GM21723 (cell line): ENCODE data around the gene SSR2.
A peak's percentile ranks its signal among the peaks of the same experiment; 100 is the strongest.

ENCODE experiments used
- ATAC-seq: cut with Tn5 transposase; IDR thresholded peaks from one replicate; pipeline ENCODE4 v1.9.1; 2021; ENCODE audit warnings: mild to moderate bottlenecking, moderate library complexity; ENCODE audit not compliant: unreplicated experiment

The SSR2 gene

DNA sequence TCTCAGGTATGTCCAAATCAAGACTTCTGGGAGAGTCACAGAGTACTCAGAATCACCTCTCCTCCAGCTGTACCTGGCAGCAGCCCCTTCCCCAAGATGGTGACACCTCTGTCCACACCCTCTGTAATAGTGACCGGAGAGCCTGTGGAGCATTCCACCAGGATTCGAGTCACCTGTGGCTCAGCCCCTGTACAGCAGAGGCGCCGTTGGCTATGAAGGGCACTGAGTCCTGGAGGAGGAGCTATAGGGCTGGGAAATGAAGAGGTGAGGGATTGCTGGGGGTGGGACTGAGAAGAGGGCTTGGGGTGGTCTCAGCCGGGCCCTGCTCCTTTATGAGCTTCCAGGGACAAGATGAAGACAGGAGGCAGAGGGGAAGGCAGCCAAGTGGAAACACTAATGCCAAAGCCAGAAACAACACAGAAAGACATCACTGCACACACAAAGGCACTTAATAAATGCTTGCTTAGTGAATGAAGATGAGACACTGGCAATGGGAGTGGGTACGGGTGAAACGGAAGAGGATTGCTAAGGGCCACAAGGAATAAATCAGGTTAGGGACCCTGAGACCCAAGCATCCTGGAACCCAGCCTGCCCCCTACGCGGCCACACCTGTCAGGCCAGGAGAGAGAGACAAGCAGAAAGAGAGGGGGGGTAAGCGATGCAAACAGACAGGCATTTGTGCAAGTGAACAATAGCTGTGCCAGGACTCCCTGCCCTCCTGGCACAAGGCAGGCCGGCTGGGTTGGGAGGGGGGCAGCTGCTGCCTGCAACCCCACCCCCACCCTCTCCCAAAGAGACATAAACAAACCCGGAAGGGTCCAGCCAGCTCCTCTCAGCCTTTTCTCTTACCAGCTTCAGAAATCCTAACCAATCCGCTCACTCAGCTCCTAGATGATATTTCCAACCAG lies 46.3 kb downstream of the SSR2 start:
- ATAC-seq = no peak

DNA sequence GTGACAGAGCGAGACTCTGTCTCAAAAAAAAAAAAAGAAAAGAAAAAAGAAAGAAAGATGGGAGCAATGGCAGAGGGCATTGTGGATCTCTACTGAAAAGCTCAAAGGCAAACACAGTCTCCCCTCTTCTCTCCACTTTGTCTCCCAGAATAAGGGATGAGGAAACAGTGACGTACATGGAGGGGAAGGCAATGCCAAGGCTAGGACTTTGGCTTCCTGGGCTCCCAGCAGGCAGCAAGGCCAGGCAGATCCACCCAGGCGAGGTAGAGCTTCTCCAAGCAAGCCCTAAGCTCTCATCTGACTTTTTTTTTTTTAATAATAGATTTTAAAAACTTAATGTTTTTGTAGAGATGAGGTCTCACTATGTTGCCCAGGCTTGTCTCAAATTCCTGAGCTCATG lies 47.0 kb downstream of the SSR2 start:
- no peak for ATAC-seq

DNA sequence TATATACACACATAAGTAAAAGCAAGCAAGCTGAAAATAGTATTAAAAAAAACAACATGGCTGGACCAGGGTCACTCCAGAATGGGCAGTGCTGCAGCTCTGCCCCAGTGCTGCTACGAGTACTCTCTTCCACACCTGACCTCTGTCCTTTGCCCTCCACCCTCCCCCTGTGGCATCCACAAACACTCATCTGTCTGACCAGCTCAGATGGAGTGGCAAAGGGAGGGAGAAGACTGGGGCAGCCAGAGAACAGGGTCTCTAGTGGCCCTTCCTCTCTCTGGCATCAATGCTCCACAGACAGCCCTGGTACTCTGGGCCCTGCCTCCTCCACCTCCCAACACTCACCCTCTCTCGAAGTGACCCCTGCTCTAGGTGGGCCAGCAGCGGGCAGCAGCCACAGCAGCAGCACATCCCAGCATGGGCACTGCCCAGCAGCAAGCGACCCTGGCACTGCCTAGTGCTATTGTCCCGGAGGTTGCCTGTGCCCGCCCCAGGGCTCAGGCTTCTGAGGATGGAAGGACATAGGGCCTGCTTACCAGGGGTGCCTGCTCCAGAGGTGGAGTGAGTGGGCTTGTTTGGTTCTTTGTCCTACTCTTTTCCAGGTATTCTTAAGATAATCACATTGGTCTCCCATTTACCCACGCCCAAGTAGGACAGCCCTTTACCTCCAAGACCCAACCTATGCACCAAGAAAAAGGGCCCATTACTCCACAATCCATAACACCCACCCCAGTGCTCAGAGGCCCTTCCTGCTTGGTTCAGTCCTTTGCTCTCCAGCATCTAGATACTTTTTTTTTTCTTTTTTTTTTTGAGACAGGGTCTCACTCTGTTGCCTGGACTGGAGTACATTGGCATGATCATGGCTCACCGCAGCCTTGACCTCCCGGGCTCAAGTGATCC lies 48.6 kb downstream of the SSR2 start:
- no peak for ATAC-seq

DNA sequence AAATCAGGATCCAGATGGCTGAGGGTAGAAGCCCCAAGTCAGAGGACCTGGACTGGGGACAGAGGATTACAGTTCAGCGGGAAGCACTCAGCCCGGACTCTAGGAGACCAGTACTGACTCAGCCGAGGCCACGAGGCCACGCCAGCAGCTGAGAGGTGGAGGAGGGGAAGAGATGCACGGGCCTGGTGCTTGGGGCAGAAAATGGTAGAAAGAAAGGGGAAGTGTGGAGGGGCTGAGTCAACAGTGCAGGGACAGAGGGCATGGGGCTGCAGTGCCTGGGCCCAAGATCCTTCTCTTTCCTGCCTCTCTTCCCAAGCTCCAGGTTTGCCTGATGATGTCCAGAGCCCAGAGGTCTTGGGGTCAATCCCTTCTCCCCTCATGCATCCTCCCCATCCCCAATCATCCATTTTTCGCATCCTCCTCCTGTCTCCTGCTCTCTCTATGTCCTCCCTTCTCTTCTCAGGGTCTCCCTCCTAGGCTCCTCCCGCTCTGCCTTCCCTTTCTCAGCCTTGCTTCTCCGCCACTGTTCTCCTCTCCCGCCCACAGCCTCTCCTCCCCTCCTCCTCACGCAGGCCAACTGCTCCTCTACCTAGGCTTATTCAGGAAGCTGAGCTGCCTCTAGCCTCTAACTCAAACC lies 50.1 kb downstream of the SSR2 start:
- peak; percentile 70 for ATAC-seq

DNA sequence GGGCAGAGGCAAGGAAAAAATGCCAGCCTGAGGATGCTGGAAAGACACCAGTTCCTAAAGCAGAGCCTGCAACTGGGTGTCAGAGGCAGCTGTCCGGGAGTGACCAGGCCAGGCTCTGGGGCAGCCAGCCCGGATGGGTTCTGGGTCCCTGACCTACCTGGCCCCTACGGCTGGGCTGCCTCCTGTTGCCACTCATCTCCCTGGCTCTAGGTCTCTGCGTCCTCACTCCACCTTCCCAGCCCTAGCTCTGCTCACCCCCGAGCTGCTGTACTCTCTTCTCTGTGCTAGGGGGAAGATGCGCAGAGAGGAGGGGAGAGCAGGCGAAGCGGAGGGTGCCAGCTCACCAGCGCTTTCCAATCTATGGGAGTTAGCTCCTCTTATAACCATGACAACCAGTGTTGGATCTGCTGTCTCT lies 51.4 kb downstream of the SSR2 start:
- ATAC-seq = no peak

DNA sequence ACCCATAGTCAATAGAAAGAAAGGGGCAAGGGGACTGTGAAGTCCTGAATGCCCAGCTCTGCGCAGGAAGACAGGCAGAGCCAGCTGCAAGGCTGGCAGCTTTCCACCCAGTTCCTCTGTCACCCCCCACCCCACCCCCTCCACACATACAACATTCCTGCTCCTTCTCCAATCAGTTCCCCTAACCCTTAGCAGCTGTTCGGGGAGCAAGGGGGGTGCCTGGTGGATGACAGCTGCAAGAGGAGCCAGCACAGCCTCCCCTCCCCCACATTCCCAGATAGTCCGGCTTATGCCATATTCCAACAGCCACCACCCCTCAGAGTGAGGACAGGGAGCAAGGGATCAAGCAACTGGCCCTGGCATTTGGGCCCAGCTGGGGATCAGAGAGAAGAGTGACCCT lies 52.1 kb downstream of the SSR2 start:
- no peak for ATAC-seq

DNA sequence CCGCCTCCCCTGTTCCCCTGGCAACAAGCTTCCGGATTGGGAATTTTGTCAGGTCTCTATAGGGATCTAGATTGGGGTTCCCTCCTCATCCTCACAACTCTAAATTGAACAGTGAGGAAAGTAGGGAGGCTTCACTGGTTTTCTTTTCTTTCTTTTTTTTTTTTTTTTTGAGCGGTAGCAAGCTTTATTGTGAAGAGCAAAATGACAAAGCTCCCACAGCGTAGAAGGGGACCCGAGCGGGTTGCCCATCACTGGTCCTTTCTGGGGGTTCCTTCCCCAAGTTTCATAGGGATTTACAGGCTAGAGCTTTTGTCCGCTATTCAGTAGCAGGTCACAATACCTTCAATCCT lies 52.7 kb downstream of the SSR2 start:
- ATAC-seq = no peak

DNA sequence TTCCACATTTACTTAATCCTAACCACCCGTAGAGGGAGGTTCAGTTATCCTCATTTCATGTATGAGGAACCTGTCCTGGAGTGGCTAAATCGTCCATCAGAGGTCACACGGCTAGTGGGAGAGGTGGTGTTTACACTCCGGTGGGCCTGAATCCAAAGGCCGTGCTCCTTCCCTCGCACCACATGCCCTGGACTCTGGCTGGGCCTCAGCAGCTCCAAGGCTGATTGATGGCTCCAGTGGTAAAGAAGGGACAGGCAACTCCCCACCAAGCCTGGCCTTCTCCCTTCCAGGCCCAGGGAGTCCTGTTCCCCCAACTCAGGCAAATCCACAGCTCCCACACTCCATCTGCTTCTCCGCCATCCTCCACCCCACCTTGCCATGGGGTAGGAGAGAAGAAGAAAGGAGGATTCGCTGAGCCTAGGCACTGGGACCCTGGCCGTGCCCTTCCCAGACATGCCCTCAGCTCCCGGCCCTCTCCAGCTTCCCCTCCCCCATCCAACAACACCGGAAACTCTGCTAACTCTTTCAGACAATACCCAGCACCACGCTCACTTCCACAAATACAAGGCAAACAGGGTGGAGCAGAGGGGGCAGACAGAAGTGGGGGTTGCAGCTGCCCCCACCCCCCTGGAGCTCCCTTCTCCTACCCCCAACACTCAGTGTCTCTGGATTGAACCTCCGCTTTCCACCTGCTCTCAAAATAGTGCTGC lies 53.3 kb downstream of the SSR2 start:
- ATAC-seq = no peak

DNA sequence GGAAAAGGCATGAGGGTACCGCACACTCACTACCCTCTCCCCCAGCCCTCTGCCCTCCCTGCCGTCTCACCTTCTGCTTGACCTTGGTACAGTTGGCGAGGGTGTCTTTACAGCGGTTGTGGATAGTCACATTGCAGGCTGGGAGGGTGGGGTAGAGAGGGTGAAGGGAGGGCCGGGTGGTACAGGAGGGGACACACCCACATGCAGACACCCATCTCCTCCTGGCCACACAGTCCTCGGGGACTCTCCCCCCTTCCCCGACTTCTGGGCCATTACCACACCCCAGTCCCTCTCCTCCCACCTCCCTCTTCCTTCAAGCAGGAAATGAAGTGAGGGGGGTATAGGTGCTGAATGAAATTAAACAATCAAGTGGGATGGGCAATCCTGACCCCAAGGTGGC lies 54.0 kb downstream of the SSR2 start:
- ATAC-seq = no peak

DNA sequence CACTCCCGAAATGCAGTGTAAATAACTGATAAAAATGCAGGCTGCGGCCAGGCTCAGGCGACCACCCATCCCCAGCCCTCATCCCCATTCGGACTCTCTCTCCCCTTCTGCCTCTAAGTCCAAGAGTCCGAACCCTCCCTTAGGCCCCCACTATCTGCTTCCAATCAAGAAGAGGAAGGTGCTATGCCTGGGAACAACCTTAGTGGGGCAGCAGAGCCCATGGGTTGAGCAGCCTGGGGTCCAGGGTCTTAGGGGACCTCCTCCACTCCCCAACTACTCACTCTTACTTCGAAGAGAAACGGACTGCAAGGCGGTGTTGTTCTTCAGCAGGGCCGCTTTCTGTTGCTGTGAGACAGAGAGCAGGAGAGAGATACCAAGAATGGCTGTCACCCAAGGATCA lies 54.6 kb downstream of the SSR2 start:
- no peak for ATAC-seq

DNA sequence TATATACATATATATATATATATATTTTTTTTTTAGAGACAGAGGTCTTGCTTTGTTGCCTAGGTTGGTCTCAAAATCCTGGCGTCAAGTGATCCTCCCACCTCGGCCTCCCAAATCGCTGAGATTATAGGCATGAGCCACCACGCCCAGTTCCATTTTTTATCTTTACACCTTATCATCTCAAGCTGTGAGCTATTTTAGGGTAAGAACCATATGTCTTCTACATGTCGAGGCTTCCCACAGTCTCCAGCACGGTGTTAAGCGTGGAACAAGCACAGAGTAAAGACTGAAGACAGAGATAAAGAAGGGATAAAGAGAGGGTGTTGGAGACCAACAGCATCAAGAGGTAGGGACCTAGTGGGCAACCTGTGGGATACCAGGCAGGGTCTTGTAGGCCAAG lies 56.6 kb downstream of the SSR2 start:
- no peak for ATAC-seq

DNA sequence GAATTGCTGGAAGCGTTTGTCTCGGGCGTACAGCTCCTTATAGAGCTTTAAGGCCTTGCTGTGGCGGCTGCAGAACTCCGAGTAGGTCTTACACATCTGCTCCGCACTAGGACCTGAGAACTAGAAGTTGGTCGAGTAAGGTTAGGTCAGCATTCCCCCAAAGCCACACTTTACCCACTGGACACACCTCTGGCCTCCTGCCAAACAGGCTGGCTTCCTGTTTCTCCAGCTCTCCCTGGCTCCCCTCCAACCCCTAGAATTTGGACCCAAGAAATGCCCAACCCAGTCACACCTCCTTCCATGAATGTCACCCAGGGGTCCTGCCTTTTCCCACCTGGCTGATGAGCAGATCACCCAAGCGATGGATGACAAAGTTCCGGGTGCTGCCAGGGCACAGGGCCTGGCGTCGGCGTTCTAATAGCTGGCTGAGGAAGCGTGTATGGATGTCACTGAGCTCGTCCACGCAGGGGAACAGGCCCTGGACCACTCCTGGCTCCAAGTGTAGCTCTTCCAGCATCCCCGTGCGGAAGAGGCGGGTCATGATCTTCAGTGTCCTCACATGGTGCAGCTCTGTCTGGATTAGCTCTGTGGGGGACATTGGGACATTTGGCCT lies 58.0 kb downstream of the SSR2 start:
- no peak for ATAC-seq

DNA sequence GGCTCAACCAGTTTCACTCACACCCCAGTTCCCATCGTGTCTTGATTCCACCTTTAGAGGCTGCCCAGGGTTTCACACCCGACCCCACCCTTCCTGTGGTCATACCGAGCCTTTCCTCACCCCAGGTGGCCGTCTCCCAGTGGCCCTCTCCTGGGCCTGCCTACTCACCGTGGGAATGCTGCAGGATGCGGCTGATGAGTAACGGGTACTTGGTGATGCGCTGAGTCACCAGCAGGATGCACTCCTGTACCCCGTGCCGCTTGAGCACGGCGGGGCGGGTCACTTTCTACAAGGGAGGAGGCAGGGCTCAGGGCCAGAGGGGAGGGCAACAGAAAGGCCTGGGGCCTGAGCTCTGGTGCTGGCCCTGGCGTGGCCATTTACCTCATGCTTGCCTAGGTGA lies 58.8 kb downstream of the SSR2 start:
- ATAC-seq = no peak

DNA sequence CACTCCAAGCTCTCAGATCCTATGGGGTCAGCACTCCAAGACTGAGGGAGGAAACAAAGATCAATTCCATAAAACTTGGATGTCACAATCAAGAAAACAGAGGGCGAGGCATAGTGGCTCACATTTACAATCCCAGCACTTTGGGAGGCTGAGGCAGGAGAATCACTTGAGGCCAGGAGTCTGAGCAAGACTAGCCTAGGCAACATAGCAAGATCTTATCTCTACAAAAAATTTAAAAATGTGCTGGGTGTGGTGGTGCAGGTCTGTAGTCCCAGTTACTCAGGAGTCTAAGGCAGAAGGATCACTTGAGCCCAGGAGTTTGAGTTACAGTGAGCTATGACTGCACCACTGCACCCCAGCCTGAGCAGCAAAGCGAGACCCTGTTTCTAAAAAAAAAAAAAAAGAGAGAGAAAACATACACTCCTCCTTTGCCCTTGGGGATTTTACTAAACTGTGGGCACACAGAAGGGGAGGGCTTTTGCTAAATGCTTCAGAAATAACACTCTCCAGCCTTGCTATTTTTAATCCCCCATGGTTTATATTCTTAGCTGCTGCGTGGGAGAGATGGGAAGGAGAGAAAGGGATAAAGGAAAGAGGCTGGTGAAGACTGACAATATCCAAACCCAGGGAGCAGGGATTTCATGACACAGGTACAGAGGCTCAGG lies 60.5 kb downstream of the SSR2 start:
- ATAC-seq = no peak
